Activated CD8-positive, alpha-beta memory T cell treated with anti-CD3 and anti-CD28 coated beads, Interleukin-2, amount 50 U/mL, for 1 hour (primary cell): ENCODE data around the gene TRIM61.
"Not testable (repeated sequence)": the region's sequence is repeated elsewhere in the genome, so short reads cannot be mapped to it uniquely, and the experiment has no call there.

Experiments used
- DNase-seq: peaks from one replicate; pipeline ENCODE4 v3.0.0-alpha.2; 2020; ENCODE audit errors: extremely low read depth

The TRIM61 gene

GRCh38 chr4:164977243-164978164 is at the start of gene TRIM61:
Gene TRIM61, minus strand, starts transcription at chr4:164977657. Its CDS starts 7,655 bp downstream, at chr4:164970002.
- DNase-seq = no peak

GRCh38 chr4:165025782-165026181 is 48.3 kb upstream of the TRIM61 start:
- DNase-seq = not testable (repeated sequence)

DNA sequence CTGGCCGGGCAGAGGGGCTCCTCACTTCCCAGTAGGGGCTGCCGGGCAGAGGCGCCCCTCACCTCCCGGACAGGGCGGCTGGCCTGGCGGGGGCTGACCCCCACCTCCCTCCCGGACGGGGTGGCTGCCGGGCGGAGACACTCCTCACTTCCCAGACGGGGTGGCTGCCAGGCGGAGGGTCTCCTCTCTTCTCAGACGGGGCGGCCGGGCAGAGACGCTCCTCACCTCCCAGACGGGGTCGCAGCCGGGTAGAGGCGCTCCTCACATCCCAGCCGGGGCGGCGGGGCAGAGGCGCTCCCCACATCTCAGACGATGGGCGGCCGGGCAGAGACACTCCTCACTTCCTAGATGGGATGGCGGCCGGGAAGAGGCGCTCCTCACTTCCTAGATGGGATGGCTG is 42.5 kb upstream of the TRIM61 start:
- DNase-seq = not testable (repeated sequence)

- DNase-seq = no peak
Measured at GRCh38 chr4:165016971-165017370, 39.5 kb upstream of the TRIM61 start.

- DNase-seq = no peak
Measured at GRCh38 chr4:165013691-165014090, 36.2 kb upstream of the TRIM61 start.

GRCh38 chr4:165011403-165011802 is 33.9 kb upstream of the TRIM61 start:
- no peak for DNase-seq

GRCh38 chr4:165010991-165011390 is 33.5 kb upstream of the TRIM61 start:
- DNase-seq = no peak

GRCh38 chr4:165010487-165010886 is 33.0 kb upstream of the TRIM61 start:
- no peak for DNase-seq

DNA sequence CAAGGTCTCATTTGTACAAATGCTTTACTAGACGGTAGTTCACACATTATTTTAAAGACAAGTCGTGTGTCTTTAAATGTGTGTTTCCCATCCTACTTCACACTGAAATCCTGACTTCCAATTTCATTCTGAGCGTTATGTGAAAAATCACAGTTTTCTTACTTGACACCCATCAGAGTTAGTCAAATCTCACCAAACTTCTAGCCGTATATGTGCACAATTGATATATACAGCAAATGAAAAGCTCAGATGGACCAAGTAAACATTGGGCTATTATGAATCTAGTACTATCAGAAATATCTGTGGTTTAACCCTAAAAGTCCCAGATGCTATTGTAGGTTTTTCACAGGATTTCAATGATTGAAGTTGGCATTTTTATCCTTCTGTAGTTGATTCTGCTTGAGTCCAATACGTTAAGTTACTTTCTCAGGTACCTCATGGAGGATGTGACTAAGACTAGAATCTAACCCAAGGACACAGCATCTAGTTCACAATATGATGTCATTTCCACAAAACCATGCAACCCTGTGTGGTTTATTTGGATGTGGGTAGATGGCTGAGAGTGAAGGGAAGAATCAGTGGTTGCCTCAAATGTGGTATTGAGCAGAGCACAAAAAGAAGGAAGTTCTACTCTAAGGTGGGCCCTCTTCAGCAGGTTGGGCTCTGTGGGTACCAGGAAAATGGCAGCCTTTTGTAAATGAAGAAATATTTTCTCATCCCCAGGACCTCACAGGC is 32.2 kb upstream of the TRIM61 start:
- DNase-seq = no peak

- no peak for DNase-seq
Measured at GRCh38 chr4:165006886-165007285, 29.4 kb upstream of the TRIM61 start.

DNA sequence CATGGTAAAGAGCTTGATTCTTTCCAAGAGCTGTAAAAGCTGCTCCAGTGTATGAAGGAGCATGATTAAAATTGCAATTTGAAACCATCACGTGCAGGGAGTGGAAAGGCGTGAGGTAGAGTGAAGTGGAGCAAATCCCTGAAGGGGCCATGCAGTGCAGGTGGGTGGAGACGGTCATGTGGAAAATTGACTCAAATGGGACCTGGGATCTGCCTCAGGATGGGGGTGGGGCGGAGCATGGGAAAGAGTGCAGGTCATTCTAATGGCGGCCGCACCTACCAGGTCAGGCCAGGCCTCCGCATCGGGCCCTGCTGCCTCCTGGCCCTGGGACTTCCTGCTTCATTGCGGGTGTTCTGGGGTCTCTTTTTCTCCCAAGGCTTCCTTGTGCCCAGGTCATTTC is 29.0 kb upstream of the TRIM61 start:
- DNase-seq = no peak

GRCh38 chr4:165005352-165005925 is 28.0 kb upstream of the TRIM61 start:
- no peak for DNase-seq

GRCh38 chr4:165001957-165002356 is 24.5 kb upstream of the TRIM61 start:
- not testable (repeated sequence) for DNase-seq

DNA sequence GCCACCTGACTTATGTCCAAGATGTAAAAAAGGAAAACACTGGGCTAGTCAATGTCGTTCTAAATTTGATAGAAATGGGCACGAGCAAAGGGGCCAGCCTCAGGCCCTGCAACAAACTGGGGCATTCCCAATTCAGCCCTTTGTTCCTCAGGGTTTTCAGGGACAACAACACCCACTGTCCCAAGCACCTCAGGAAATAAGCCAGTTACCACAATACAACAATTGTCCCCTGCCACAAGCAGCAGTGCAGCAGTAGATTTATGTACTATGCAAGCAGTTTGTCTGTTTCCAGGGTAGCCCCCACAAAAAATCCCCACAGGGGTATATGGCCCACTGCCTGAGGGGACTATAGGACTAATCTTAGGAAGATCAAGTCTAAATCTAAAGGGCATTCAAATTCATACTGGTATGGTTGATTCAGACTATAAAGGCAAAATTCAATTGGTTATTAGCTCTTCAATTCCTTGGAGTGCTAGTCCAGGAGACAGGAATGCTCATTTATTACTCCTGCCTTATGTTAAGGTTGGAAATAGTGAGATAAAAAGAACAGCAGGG is 21.1 kb upstream of the TRIM61 start:
- not testable (repeated sequence) for DNase-seq

DNA sequence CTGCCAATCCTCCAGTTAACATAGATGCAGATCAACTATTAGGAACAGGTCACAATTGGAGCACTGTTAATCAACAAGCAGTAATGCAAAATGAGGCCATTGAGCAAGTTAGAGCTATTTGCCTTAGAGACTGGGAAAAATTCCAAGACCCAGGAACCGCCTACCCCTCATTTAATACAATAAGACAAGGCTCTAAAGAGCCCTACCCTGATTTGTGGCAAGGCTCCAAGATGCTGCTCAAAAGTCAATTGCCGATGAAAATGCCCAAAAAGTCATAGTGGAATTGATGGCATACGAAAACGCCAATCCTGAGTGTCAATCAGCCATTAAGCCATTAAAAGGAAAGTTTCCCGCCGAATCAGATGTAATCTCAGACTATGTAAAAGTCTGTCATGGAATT is 20.5 kb upstream of the TRIM61 start:
- no peak for DNase-seq

GRCh38 chr4:164997324-164997723 is 19.9 kb upstream of the TRIM61 start:
- no peak for DNase-seq

GRCh38 chr4:164996123-164996522 is 18.7 kb upstream of the TRIM61 start:
- DNase-seq = not testable (repeated sequence)

DNA sequence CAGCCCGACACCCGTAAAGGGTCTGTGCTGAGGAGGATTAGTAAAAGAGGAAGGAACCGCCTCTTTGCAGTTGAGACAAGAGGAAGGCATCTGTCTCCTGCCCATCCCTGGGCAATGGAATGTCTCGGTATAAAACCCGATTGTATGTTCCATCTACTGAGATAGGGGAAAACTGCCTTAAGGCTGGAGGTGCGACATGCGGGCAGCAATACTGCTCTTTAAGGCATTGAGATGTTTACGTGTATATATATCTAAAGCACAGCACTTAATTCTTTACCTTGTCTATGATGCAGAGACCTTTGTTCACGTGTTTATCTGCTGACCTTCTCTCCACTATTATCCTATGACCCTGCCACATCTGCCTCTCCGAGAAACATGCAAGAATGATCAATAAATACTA is 13.3 kb upstream of the TRIM61 start:
- DNase-seq = not testable (repeated sequence)

GRCh38 chr4:164989471-164989870 is 12.0 kb upstream of the TRIM61 start:
- no peak for DNase-seq

DNA sequence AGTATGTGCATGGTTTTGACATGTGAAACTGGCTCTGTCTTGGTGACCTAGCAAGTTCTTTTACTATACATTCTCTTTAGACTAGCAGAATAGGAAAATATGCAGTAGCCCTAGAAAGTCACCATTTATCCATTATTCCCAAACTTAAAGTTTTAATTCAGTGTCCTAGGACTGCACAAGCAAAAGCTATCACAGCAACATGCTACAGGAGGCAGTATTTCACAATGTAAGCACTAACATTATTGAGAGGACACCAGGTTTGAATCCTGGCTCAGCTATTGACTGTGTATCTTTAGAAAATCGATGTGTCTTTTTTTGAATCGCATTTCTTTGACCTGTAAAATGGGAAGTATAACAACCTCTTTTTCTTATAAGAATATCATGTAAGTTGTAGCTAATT is 5.5 kb downstream of the TRIM61 start:
- not testable (repeated sequence) for DNase-seq

- DNase-seq = no peak
Measured at GRCh38 chr4:164959896-164960295, 17.6 kb downstream of the TRIM61 start.

- not testable (repeated sequence) for DNase-seq
Measured at GRCh38 chr4:164959421-164959820, 18.0 kb downstream of the TRIM61 start.
